Activated CD4-positive, CD25-positive, alpha-beta regulatory T cell treated with anti-CD3 and anti-CD28 coated beads, Interleukin-2, amount 50 U/mL, for 72 hours (primary cell): ENCODE results near the gene ADH5.
"Not testable (repeated sequence)": the region's sequence is repeated elsewhere in the genome, so short reads cannot be mapped to it uniquely, and the experiment has no call there.

Source experiments
- DNase-seq: peaks from one replicate; pipeline ENCODE4 v3.0.0; 2021

ADH5 gene

GRCh38 chr4:99028187-99028586 is 60.4 kb downstream of the ADH5 start:
- DNase-seq = no peak

- DNase-seq = no peak
Measured at GRCh38 chr4:99027304-99027703, 61.3 kb downstream of the ADH5 start.

- no peak for DNase-seq
Measured at GRCh38 chr4:99025506-99025905, 63.1 kb downstream of the ADH5 start.

- no peak for DNase-seq
Measured at GRCh38 chr4:99024481-99025275, 63.9 kb downstream of the ADH5 start.

GRCh38 chr4:99023800-99024251 is 64.8 kb downstream of the ADH5 start:
- not testable (repeated sequence) for DNase-seq

- no peak for DNase-seq
Measured at GRCh38 chr4:99022566-99022965, 66.0 kb downstream of the ADH5 start.

GRCh38 chr4:99021386-99021785 is 67.2 kb downstream of the ADH5 start:
- DNase-seq = no peak
